Activated CD4-positive, CD25-positive, alpha-beta regulatory T cell treated with anti-CD3 and anti-CD28 coated beads, Interleukin-2, amount 50 U/mL, for 16 hours (primary cell): Measurements from ENCODE around the gene DCDC2B.
"Not testable (repeated sequence)": the region's sequence is repeated elsewhere in the genome, so short reads cannot be mapped to it uniquely, and the experiment has no call there.

Experiments used
- DNase-seq: peaks from one replicate; pipeline ENCODE4 v3.0.0-alpha.2; 2020; ENCODE audit warnings: low read depth, low spot score

Gene DCDC2B

DNA sequence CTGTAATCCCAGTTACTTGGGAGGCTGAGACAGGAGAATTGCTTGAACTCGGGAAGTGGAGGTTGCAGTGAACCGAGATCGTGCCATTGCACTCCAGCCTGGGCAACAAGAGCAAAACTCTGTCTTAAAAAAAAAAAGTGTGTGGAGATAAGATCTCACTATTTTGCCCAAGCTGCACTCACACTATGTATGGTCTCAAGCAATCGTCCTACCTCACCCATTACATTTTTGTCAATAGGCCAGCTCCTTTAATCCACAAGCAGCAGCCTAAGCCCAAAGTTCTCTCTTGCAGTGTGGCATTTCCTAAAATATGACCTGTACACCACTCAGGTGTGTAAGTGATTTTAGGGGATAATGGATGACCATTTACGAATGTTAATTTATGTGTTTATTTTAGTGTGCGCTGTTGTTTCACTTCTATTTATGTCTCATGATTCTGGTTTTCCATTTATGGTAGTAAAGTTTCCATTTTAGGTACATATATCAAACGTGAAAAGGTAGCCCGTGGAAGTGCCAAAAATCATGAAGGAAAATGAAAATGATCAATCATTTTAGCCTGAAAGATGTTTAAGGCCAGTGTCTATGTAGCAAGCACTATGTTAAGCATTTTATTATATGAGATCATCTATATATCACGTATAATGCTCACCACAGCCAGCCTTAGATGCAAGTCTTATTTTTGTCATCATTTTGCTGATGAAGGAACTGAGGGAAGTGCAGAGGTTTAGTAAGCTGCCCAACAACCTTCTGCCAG is 47.8 kb downstream of the DCDC2B start:
- DNase-seq: no peak

DNA sequence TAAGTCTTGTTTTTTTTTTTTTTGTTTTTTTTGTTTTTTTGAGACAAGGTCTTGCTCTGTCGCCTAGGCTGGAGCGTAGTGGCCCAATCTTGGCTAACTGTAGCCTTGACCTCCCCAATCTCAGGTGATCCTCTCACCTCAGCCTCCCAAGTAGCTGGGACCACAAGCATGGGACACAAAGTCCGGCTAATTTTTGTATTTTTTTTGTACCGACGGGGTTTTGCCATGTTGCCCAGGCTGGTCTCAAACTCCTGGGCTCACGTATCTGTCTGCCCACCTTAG is 48.3 kb downstream of the DCDC2B start:
- no peak for DNase-seq

DNA sequence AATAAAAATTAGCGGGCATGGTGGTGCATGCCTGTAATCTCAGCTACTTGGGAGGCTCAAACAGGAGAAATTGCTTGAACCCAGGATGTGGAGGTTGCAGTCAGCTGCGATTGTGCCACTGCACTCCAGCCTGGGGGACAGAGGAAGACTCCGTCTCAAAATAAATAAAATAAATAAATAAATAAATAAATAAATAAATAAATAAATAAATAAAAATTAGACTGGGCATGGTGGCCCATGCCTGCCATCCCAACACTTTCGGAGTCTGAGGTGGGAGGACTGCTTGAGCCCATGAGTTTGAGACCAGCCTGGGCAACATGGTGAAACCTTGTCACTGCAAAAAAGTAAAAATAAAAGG is 54.3 kb downstream of the DCDC2B start:
- DNase-seq: not testable (repeated sequence)

DNA sequence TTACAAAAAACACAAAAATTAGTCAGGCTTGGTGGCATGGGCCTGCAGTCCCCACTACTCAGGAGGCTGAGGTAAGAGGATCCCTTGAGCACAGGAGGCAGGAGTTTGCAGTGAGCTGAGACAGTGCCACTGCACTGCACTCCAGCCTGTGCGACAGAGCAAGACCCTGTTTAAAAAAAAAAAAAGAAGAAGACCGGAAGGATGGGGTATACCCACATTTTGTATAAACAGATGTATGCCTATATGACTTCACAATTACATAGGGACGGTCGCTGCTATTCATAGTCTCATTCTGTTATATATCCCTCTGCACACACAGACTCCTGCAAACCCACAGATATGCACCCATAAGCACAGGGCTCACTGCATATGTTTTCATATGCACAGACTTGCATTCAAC is 54.9 kb downstream of the DCDC2B start:
- no peak for DNase-seq
